Suprapubic skin (tissue), 3 donors: ENCODE data around the gene HMGCS2.

Source experiments
- CTCF ChIP-seq, 2 donors: fragments of 200-600 bp in 1 of 2; fragments of 450-650 bp in 1 of 2; sonication (generic) in 1 of 2; IDR thresholded peaks; one replicate each; pipeline ENCODE4 v1.5.1; 2016 to 2019; ENCODE audit warnings: antibody characterized with exemption in 2 of 2, mild to moderate bottlenecking in 1 of 2, moderate library complexity in 1 of 2
- POLR2A ChIP-seq, 2 donors: fragments of 450-650 bp; IDR thresholded peaks; one replicate each; pipeline ENCODE4 v1.6.1; 2017; ENCODE audit warnings: antibody characterized with exemption in 2 of 2, mild to moderate bottlenecking in 2 of 2, moderate library complexity in 2 of 2

- TF ChIP-seq POLR2A (IDR thresholded peaks at IDR 0.05), result no peak
- TF ChIP-seq CTCF (IDR thresholded peaks at IDR 0.05), result no peak
Observed at GRCh38 chr1:119815361-119815760, 46.7 kb upstream of the HMGCS2 start.
